Measurements from ENCODE around the gene USP13. TPM values are rescaled to one million over a fixed set of nuclear protein-coding genes. Genes with fewer than 3 reads are reported as not detected.

Gene USP13
- total RNA-seq, 1 experiment from 2014 or later: 27.8 TPM

- in situ Hi-C loops (cut with HindIII; ENCODE audit: low pct_unique_long_range_greater_than_20kb, low sequenced_read_pairs) (no loop called here), intact Hi-C loops (cut with micrococcal nuclease; ENCODE audit: unreplicated experiment) (no loop called here)
- no peaks in the 10 kb centered on the region for H3K36me3 ChIP-seq (ENCODE audit: control insufficient read depth, insufficient read depth, low read length)
- ChIA-PET POLR2A (no interaction called here), CTCF (no interaction called here)
- H3K27ac ChIP-seq (ENCODE audit: low read length): no peak overlapping the region
- ATAC-seq (0 out of 2 replicates have a peak, but pooled peaks have one; percentile 21), DNase-seq (ENCODE audit: low read depth, low spot score) (no peak)
- no peaks in the 10 kb centered on the region for H3K27me3 ChIP-seq (ENCODE audit: control insufficient read depth, insufficient read depth, low read length)
- TF ChIP-seq SIN3A (IDR thresholded peaks at IDR 0.05; ENCODE audit: borderline replicate concordance, insufficient read depth, low read depth, low read length) (no peak), CTCF (IDR thresholded peaks at IDR 0.05) (no peak), REST (IDR thresholded peaks at IDR 0.05; ENCODE audit: insufficient read depth in 1 of 2, low read depth in 2 of 2, low read length in 1 of 2) (no peak), TCF7L2 (IDR thresholded peaks at IDR 0.05; ENCODE audit: low read depth, low read length) (no peak), POLR2AphosphoS5 (IDR thresholded peaks at IDR 0.05; ENCODE audit: low read depth, low read length) (no peak)
- no TSS peak for BruUV-seq (replicated peaks)
- no peak overlapping the region for H3K4me3 ChIP-seq (ENCODE audit: low read depth in 2 of 2, low read length in 2 of 2)
- no peaks in the 10 kb centered on the region for H3K9me3 ChIP-seq (ENCODE audit: control insufficient read depth, insufficient read depth, low read depth, low read length)
- H3K4me1 ChIP-seq (ENCODE audit: control insufficient read depth, insufficient read depth, low read length): peaks cover 11% of the 10 kb centered on the region
Measured at GRCh38 chr3:179673523-179673922, 20.7 kb downstream of the USP13 start.

GRCh38 chr3:179676081-179676480, 23.2 kb downstream of the USP13 start:
- TF ChIP-seq REST (IDR thresholded peaks at IDR 0.05; ENCODE audit: insufficient read depth in 1 of 2, low read depth in 2 of 2, low read length in 1 of 2): no peak
- TF ChIP-seq CTCF (IDR thresholded peaks at IDR 0.05): no peak
- no peak for TF ChIP-seq SIN3A (IDR thresholded peaks at IDR 0.05; ENCODE audit: borderline replicate concordance, insufficient read depth, low read depth, low read length)
- no peak for TF ChIP-seq POLR2AphosphoS5 (IDR thresholded peaks at IDR 0.05; ENCODE audit: low read depth, low read length)
- TF ChIP-seq TCF7L2 (IDR thresholded peaks at IDR 0.05; ENCODE audit: low read depth, low read length): no peak
- ATAC-seq: no peak
- Histone ChIP-seq H3K36me3 (ENCODE audit: control insufficient read depth, insufficient read depth, low read length) (no peaks in the 10 kb centered on the region), H3K4me1 (ENCODE audit: control insufficient read depth, insufficient read depth, low read length) (peaks cover 27% of the 10 kb centered on the region), H3K4me3 (ENCODE audit: low read depth in 2 of 2, low read length in 2 of 2) (no peak overlapping the region), H3K27me3 (ENCODE audit: control insufficient read depth, insufficient read depth, low read length) (no peaks in the 10 kb centered on the region), H3K9me3 (ENCODE audit: control insufficient read depth, insufficient read depth, low read depth, low read length) (no peaks in the 10 kb centered on the region), H3K27ac (ENCODE audit: low read length) (no peak overlapping the region)
- intact Hi-C loops (cut with micrococcal nuclease; ENCODE audit: unreplicated experiment) (no loop called here), in situ Hi-C loops (cut with HindIII; ENCODE audit: low pct_unique_long_range_greater_than_20kb, low sequenced_read_pairs) (no loop called here)
- BruUV-seq (replicated peaks): no TSS peak
- ChIA-PET POLR2A (no interaction called here), CTCF (no interaction called here)
- no peak for DNase-seq (ENCODE audit: low read depth, low spot score)
